SK-N-SH treated with all-trans-retinoic acid at 6 μM for 48 hours (cell line): ENCODE data around the gene HADH.
"Not testable (repeated sequence)": the region's sequence is repeated elsewhere in the genome, so short reads cannot be mapped to it uniquely, and the experiment has no call there.

Experiments used
- ATAC-seq: fragments of 200-7000 bp; cut with Tn5 transposase; 3 replicates; pipeline ENCODE4 v1.9.1; 2020; ENCODE audit warnings: mild to moderate bottlenecking, moderate library complexity
- BACH2 ChIP-seq: fragments of 250-450 bp; sonication (Bioruptor Pico); IDR thresholded peaks from 2 replicates; pipeline ENCODE4 v1.9.0; 2021; ENCODE audit warnings: mild to moderate bottlenecking, borderline replicate concordance
- CSDC2 ChIP-seq: fragments of 250-450 bp; sonication (Bioruptor Pico); IDR thresholded peaks from 2 replicates; pipeline ENCODE4 v1.5.0; 2020; ENCODE audit warnings: mild to moderate bottlenecking, moderate library complexity
- CSRNP3 ChIP-seq: fragments of 250-450 bp; sonication (Bioruptor Pico); IDR thresholded peaks from 2 replicates; pipeline ENCODE4 v1.5.1; 2021; ENCODE audit warnings: mild to moderate bottlenecking, moderate library complexity
- GLIS3 ChIP-seq: fragments of 250-450 bp; sonication (Bioruptor Pico); IDR thresholded peaks from 2 replicates; pipeline ENCODE4 v1.5.0; 2020; ENCODE audit warnings: mild to moderate bottlenecking, moderate library complexity
- OSR1 ChIP-seq: fragments of 250-450 bp; sonication (Bioruptor Pico); IDR thresholded peaks from 2 replicates; pipeline ENCODE4 v1.8.0; 2022; ENCODE audit warnings: moderate library complexity, mild to moderate bottlenecking, inconsistent platforms
- PPARA ChIP-seq: fragments of 250-450 bp; sonication (Bioruptor Pico); IDR thresholded peaks from 2 replicates; pipeline ENCODE4 v1.5.0; 2020; ENCODE audit warnings: mild to moderate bottlenecking, borderline replicate concordance
- SNAI2 ChIP-seq: fragments of 250-450 bp; sonication (Bioruptor Pico); IDR thresholded peaks from 2 replicates; pipeline ENCODE4 v1.5.0; 2020; ENCODE audit warnings: mild to moderate bottlenecking, moderate library complexity
- TCF4 ChIP-seq: fragments of 250-450 bp; sonication (Bioruptor Pico); IDR thresholded peaks from 2 replicates; pipeline ENCODE4 v1.8.0; 2021; ENCODE audit warnings: mild to moderate bottlenecking, moderate library complexity, borderline replicate concordance
- TOX ChIP-seq: fragments of 250-450 bp; sonication (Bioruptor Pico); IDR thresholded peaks from 2 replicates; pipeline ENCODE4 v1.8.0; 2021; ENCODE audit warnings: mild to moderate bottlenecking, moderate library complexity, borderline replicate concordance
- ZC3H10 ChIP-seq: fragments of 250-450 bp; sonication (Bioruptor Pico); IDR thresholded peaks from 2 replicates; pipeline ENCODE4 v1.5.1; 2021; ENCODE audit warnings: mild to moderate bottlenecking, moderate library complexity
- ZFP3 ChIP-seq: fragments of 250-450 bp; sonication (Bioruptor Pico); IDR thresholded peaks from 2 replicates; pipeline ENCODE4 v1.5.0; 2020; ENCODE audit warnings: mild to moderate bottlenecking, moderate library complexity
- ZFP30 ChIP-seq: fragments of 450-650 bp; formaldehyde crosslinking; IDR thresholded peaks from 2 replicates; pipeline ENCODE4 v1.5.0; 2022; ENCODE audit warnings: mild to moderate bottlenecking, moderate library complexity
- ZNF70 ChIP-seq: fragments of 450-650 bp; formaldehyde crosslinking; IDR thresholded peaks from 2 replicates; pipeline ENCODE4 v1.5.0; 2020; ENCODE audit warnings: mild to moderate bottlenecking, moderate library complexity
- ZNF8 ChIP-seq: fragments of 450-650 bp; formaldehyde crosslinking; IDR thresholded peaks from 2 replicates; pipeline ENCODE4 v1.5.0; 2020; ENCODE audit warnings: mild to moderate bottlenecking, moderate library complexity
- TF ChIP-seq, protein P1 (sequence below): fragments of 250-450 bp; sonication (Bioruptor Pico); IDR thresholded peaks from 2 replicates; pipeline ENCODE4 v1.8.0; 2020; ENCODE audit warnings: mild to moderate bottlenecking, moderate library complexity, borderline replicate concordance
- TF ChIP-seq, protein P2 (sequence below): fragments of 250-450 bp; sonication (Bioruptor Pico); IDR thresholded peaks from 2 replicates; pipeline ENCODE4 v1.8.0; 2021; ENCODE audit warnings: low read depth, mild to moderate bottlenecking, moderate library complexity, borderline replicate concordance
- TF ChIP-seq, protein P3 (sequence below): fragments of 250-450 bp; sonication (Bioruptor Pico); IDR thresholded peaks from 2 replicates; pipeline ENCODE4 v1.5.0; 2020; ENCODE audit warnings: mild to moderate bottlenecking, moderate library complexity
- TF ChIP-seq, protein P4 (sequence below): fragments of 250-450 bp; sonication (Bioruptor Pico); IDR thresholded peaks from 2 replicates; pipeline ENCODE4 v1.5.1; 2020; ENCODE audit warnings: low read depth, mild to moderate bottlenecking, moderate library complexity

The HADH gene

GRCh38 chr4:107966903-107967302 is 22.8 kb upstream of the HADH start (continued):
- TF ChIP-seq, protein P1, sequence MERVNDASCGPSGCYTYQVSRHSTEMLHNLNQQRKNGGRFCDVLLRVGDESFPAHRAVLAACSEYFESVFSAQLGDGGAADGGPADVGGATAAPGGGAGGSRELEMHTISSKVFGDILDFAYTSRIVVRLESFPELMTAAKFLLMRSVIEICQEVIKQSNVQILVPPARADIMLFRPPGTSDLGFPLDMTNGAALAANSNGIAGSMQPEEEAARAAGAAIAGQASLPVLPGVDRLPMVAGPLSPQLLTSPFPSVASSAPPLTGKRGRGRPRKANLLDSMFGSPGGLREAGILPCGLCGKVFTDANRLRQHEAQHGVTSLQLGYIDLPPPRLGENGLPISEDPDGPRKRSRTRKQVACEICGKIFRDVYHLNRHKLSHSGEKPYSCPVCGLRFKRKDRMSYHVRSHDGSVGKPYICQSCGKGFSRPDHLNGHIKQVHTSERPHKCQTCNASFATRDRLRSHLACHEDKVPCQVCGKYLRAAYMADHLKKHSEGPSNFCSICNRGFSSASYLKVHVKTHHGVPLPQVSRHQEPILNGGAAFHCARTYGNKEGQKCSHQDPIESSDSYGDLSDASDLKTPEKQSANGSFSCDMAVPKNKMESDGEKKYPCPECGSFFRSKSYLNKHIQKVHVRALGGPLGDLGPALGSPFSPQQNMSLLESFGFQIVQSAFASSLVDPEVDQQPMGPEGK (CRISPR knock-in tag) = no peak

- peak; percentile 69 for TF ChIP-seq ZNF8
- not testable (repeated sequence) for ATAC-seq
Measured at GRCh38 chr4:107967519-107967918, 22.2 kb upstream of the HADH start.

- ATAC-seq = not testable (repeated sequence)
Measured at GRCh38 chr4:107967921-107968320, 21.8 kb upstream of the HADH start.

GRCh38 chr4:107970063-107970798 is 19.5 kb upstream of the HADH start:
- ATAC-seq = no peak
- TF ChIP-seq, protein P2, sequence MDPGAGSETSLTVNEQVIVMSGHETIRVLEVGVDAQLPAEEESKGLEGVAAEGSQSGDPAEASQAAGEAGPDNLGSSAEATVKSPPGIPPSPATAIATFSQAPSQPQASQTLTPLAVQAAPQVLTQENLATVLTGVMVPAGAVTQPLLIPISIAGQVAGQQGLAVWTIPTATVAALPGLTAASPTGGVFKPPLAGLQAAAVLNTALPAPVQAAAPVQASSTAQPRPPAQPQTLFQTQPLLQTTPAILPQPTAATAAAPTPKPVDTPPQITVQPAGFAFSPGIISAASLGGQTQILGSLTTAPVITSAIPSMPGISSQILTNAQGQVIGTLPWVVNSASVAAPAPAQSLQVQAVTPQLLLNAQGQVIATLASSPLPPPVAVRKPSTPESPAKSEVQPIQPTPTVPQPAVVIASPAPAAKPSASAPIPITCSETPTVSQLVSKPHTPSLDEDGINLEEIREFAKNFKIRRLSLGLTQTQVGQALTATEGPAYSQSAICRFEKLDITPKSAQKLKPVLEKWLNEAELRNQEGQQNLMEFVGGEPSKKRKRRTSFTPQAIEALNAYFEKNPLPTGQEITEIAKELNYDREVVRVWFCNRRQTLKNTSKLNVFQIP = no peak
- TF ChIP-seq BACH2 (CRISPR knock-in tag) (no peak), OSR1 (CRISPR knock-in tag) (no peak), CSRNP3 (CRISPR knock-in tag) (no peak), ZFP3 (CRISPR knock-in tag) (no peak), CSDC2 (CRISPR knock-in tag) (no peak), ZNF70 (CRISPR knock-in tag) (no peak), ZFP30 (no peak)
- TF ChIP-seq, protein P1 (CRISPR knock-in tag) = no peak

GRCh38 chr4:107972605-107973004 is 17.1 kb upstream of the HADH start:
- no peak for ATAC-seq
- TF ChIP-seq ZFP30 (no peak), BACH2 (CRISPR knock-in tag) (no peak), CSDC2 (CRISPR knock-in tag) (no peak), SNAI2 (CRISPR knock-in tag) (no peak), ZNF8 (no peak), GLIS3 (CRISPR knock-in tag) (no peak), CSRNP3 (CRISPR knock-in tag) (no peak), ZC3H10 (CRISPR knock-in tag) (no peak), TCF4 (CRISPR knock-in tag) (no peak), PPARA (CRISPR knock-in tag) (no peak), ZNF70 (CRISPR knock-in tag) (no peak), ZFP3 (CRISPR knock-in tag) (no peak), TOX (CRISPR knock-in tag) (no peak)
- TF ChIP-seq, protein P3, sequence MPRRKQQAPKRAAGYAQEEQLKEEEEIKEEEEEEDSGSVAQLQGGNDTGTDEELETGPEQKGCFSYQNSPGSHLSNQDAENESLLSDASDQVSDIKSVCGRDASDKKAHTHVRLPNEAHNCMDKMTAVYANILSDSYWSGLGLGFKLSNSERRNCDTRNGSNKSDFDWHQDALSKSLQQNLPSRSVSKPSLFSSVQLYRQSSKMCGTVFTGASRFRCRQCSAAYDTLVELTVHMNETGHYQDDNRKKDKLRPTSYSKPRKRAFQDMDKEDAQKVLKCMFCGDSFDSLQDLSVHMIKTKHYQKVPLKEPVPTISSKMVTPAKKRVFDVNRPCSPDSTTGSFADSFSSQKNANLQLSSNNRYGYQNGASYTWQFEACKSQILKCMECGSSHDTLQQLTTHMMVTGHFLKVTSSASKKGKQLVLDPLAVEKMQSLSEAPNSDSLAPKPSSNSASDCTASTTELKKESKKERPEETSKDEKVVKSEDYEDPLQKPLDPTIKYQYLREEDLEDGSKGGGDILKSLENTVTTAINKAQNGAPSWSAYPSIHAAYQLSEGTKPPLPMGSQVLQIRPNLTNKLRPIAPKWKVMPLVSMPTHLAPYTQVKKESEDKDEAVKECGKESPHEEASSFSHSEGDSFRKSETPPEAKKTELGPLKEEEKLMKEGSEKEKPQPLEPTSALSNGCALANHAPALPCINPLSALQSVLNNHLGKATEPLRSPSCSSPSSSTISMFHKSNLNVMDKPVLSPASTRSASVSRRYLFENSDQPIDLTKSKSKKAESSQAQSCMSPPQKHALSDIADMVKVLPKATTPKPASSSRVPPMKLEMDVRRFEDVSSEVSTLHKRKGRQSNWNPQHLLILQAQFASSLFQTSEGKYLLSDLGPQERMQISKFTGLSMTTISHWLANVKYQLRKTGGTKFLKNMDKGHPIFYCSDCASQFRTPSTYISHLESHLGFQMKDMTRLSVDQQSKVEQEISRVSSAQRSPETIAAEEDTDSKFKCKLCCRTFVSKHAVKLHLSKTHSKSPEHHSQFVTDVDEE (CRISPR knock-in tag) = no peak
- TF ChIP-seq, protein P1 (CRISPR knock-in tag) = no peak
- TF ChIP-seq, protein P4, sequence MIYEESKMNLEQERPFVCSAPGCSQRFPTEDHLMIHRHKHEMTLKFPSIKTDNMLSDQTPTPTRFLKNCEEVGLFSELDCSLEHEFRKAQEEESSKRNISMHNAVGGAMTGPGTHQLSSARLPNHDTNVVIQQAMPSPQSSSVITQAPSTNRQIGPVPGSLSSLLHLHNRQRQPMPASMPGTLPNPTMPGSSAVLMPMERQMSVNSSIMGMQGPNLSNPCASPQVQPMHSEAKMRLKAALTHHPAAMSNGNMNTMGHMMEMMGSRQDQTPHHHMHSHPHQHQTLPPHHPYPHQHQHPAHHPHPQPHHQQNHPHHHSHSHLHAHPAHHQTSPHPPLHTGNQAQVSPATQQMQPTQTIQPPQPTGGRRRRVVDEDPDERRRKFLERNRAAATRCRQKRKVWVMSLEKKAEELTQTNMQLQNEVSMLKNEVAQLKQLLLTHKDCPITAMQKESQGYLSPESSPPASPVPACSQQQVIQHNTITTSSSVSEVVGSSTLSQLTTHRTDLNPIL (CRISPR knock-in tag) = no peak
